HG02678 (cell line): ENCODE data around the gene FAM169A.
"Not testable (repeated sequence)": the region's sequence is repeated elsewhere in the genome, so short reads cannot be mapped to it uniquely, and the experiment has no call there.

Experiments
- ATAC-seq: cut with Tn5 transposase; IDR thresholded peaks from one replicate; pipeline ENCODE4 v1.9.1; 2021; ENCODE audit warnings: mild to moderate bottlenecking, moderate library complexity; ENCODE audit not compliant: unreplicated experiment

FAM169A gene

GRCh38 chr5:74865804-74866595 is at the start of gene FAM169A:
Gene FAM169A (minus strand): TSS chr5:74866387. CDS start chr5:74841676, 24,711 bp downstream.
- ATAC-seq = peak; percentile 46

DNA sequence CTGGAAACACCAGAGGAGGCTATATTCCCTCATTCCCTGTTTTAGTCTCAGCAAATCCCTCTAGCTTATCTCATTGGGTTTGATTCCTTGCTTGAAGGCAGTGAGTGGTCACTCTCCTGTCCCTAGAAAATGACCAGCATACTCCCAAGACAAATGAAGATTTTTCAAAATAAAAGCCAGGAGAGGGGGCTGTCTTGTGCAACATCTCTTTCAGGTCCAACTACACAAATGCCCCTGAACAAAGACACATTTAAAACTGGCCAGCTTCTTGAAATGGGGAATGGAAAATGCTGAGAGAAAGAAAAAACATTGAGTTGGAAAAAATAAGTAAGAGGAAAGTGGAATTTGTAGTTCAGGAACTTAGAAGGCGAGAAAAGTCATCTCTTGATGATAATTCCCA is 49.3 kb upstream of the FAM169A start:
- no peak for ATAC-seq

- ATAC-seq = not testable (repeated sequence)
Observed at GRCh38 chr5:74911421-74911820, 45.2 kb upstream of the FAM169A start.

DNA sequence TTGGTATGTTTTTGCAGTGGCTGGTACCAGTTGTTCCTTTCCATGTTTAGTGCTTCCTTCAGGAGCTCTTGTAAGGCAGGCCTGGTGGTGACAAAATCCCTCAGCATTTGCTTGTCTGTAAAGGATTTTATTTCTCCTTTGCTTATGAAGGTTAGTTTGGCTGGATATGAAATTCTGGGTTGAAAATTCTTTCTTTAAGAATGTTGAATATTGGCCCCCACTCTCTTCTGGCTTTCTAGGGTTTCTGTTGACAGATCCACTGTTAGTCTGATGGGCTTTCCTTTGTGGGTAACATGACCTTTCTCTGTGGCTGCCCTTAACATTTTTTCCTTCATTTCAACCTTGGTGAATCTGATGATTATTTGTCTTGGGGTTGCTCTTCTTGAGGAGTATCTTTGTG is 43.7 kb upstream of the FAM169A start:
- ATAC-seq = not testable (repeated sequence)

DNA sequence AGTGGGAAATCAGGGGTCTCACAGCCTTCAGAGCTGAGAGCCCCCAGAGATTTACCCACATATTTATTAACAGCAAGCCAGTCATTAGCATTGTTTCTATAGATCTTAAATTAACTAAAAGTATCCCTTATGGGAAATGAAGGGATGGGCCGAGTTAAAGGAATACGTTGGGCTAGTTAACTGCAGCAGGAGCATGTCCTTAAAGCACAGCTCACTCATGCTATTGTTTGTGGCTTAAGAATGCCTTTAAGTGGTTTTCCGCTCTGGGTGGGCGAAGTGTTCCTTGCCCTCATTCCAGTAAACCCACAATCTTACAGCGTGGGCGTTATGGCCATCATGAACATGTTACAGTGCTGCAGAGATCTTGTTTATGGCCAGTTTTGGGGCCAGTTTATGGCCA is 42.0 kb upstream of the FAM169A start:
- not testable (repeated sequence) for ATAC-seq

GRCh38 chr5:74904713-74905112 is 38.5 kb upstream of the FAM169A start:
- not testable (repeated sequence) for ATAC-seq

DNA sequence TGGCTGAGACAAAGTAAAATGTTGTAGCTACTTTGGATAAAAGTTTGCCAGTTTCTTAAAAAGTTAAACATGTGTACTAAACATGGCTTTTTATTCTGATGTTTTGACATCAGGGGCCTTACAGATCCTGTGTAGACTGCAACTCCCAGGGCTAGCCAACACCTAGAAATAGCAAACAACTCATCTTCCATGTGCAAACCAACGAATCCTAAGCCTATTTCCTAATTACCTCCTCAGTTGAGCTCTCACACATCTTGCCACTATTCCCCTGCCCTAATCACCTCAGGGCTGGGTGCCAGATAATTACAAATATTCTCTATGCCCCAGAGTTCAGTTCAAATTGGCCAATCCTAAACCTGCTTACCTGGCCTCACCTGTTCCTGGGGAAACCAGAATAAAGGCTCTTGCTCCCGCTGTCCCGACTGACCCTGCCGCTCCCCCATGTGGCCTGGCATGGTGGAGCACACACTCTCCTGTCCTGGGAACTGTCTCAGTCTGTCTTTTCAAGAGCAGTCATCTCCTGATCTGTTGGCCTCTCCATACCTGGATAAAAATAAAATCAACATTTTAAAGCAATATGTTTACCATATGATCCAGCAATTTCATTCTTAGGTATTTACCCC is 37.1 kb upstream of the FAM169A start:
- no peak for ATAC-seq

- no peak for ATAC-seq
Observed at GRCh38 chr5:74897049-74897448, 30.9 kb upstream of the FAM169A start.

DNA sequence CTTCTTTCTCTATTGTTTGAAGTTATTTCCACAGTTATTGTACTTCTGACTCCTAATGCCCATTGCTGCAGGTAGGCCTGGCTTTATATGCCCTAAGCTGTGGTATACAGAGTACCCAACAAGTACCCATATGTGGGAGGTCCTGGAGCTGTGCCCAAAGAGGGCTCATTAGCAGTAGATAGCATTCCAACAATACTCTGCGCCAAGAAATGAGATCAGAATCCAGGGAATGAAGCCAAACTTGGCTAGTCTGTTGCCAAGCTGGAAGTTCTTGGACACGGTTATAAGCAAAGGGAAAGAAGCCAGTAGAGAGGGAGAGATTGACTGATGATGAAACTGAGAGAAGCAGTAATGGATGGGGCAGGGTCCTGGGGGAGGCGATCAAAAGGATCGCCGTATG is 29.7 kb upstream of the FAM169A start:
- no peak for ATAC-seq

DNA sequence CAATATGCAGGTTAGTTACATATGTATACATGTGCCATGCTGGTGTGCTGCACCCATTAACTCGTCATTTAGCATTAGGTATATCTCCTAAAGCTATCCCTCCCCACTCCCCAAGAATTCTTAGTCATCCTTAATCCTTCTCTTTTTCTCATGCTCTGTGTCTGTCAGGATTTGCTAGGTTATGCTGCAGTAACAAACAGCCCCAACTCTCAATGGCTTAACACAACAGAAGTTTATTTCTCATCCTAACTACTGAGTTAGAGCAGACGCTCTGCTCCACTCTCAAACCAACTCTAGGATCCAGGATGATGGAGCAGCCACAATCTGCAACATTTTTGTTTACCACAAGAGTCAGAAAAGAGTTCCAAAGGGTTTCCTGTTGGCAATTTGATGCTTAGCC is 28.2 kb upstream of the FAM169A start:
- ATAC-seq = no peak

GRCh38 chr5:74892921-74893320 is 26.7 kb upstream of the FAM169A start:
- no peak for ATAC-seq

GRCh38 chr5:74889523-74890105 is 23.4 kb upstream of the FAM169A start:
- peak; percentile 79 for ATAC-seq

GRCh38 chr5:74888117-74888516 is 21.9 kb upstream of the FAM169A start:
- no peak for ATAC-seq

DNA sequence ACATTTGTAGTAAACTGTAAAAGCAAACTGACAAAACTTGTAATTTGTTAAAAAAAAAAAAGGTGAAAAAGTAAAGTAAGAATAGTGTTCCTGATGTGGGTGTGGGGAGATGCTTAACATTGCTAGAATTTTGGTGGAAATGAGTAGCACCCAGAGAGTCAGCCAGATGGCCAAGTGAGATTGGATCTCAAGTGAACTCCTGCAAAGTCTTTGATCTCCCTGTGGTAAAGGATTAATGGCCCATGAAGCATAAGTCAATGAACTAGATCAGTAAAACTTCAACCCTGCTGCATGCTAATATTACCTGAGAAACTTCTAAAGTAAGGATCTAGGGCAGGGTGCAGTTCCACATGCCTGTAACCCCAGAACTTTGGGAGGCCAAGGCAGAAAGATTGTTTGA is 19.0 kb upstream of the FAM169A start:
- no peak for ATAC-seq

DNA sequence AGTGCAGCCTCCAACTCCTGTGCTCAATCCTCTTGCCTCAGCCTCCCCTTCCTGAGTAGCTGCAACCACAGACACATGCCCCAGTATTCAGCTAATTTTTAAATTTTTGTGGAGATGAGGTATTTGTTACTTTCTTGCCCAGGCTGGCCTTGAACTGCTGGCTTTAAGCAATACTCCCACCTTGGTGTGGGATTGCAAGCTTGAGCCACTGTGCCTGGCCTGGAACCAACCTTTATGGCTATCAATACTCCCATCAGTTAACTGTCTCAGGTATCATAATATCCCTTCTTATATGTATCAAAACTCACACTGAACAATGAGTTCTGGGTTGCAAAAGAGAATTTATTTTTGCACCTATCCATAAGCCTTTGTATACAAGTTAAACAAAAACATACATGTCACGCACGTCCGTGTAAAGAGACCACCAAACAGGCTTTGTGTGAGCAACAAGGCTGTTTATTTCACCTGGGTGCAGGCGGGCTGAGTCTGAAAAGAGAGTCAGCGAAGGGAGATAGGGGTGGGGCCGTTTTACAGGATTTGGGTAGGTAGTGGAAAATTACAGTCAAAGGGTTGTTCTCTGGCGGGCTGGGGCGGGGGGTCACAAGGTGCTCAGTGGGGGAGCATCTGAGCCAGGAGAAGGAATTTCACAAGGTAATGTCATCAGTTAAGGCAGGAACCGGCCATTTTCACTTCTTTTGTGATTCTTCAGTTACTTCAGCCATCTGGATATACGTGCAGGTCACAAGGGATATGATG is 16.4 kb upstream of the FAM169A start:
- not testable (repeated sequence) for ATAC-seq

- no peak for ATAC-seq
Observed at GRCh38 chr5:74877624-74878304, 11.6 kb upstream of the FAM169A start.

- ATAC-seq = no peak
Observed at GRCh38 chr5:74875994-74876791, 10.0 kb upstream of the FAM169A start.

- no peak for ATAC-seq
Observed at GRCh38 chr5:74873525-74874249, 7.5 kb upstream of the FAM169A start.
